PC-9 (cell line): ENCODE results near the gene E2F8.

Experiments
- CTCF ChIP-seq: fragments of 200-600 bp; sonication (generic); conservative IDR thresholded peaks from 2 replicates; pipeline ENCODE4 v1.6.1; 2017; ENCODE audit warnings: mixed run types, antibody characterized with exemption, mild to moderate bottlenecking, moderate library complexity
- EZH2 ChIP-seq: fragments of 200-600 bp; sonication (generic); IDR thresholded peaks from 2 replicates; pipeline ENCODE4 v1.8.0; 2017; ENCODE audit warnings: antibody characterized with exemption, low read depth

- TF ChIP-seq CTCF, result no peak
- no peak for TF ChIP-seq EZH2
Observed at GRCh38 chr11:19258641-19259230, 18.0 kb upstream of the E2F8 start.
